ENCODE measurements around the gene NAB2.

GRCh38 chr12:57093415-57094207, 4.7 kb downstream of the NAB2 start:
- TF ChIP-seq, protein P1, sequence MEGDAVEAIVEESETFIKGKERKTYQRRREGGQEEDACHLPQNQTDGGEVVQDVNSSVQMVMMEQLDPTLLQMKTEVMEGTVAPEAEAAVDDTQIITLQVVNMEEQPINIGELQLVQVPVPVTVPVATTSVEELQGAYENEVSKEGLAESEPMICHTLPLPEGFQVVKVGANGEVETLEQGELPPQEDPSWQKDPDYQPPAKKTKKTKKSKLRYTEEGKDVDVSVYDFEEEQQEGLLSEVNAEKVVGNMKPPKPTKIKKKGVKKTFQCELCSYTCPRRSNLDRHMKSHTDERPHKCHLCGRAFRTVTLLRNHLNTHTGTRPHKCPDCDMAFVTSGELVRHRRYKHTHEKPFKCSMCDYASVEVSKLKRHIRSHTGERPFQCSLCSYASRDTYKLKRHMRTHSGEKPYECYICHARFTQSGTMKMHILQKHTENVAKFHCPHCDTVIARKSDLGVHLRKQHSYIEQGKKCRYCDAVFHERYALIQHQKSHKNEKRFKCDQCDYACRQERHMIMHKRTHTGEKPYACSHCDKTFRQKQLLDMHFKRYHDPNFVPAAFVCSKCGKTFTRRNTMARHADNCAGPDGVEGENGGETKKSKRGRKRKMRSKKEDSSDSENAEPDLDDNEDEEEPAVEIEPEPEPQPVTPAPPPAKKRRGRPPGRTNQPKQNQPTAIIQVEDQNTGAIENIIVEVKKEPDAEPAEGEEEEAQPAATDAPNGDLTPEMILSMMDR (IDR thresholded peaks at IDR 0.05), result peak; percentile 36 to 58 (median 50)
- TF ChIP-seq POLR2A (IDR thresholded peaks at IDR 0.05; ENCODE audit: low read depth) (no peak), EP300 (IDR thresholded peaks at IDR 0.05) (no peak), POLR2AphosphoS5 (IDR thresholded peaks at IDR 0.05) (peak in 1 of 2 donors; percentile 65)
